ENCODE measurements around the gene POLR2L.
A peak's percentile ranks its signal among the peaks of the same experiment; 100 is the strongest.

Gene POLR2L

DNA sequence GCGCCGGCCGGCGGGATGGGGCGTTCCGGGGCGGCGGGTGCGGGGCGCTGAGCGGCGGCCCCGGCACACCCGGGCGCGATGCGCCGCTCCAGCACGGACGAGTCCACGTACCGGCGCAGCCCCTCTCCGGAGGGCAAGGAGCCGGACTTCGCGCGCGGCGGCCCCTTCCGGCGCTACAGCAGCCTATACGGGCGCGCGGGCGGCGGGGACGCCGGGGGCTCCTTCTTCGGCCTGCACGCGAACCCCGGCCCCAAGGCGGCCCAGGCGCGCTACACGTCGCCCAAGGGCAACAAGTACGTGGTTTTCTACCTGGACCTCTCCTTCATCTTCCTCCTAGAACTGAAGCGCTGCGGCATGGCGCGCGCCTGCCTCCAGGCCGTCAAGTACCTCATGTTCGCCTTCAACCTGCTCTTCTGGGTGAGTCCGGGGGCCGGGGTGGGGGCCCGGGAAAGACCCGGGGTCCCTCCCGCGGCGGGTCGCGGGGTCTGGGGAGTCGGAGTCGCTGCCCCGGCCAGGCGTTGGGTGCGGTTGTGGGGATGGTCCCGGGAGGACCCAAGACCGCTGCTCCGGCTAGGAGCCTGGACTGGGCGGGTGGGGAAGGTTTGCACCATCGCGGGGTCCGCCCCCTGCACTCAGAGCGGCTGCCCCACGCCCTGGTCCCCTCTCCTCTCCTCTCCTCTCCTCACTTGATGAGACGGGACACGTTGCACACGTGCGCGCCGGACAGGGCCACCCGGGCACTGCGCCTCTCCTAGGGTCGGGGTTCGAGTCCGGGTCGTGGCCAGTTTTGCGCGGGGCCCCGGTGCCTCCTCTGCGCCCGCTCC, 7.8 kb upstream of the POLR2L start:
- DNase-seq (ENCODE audit: insufficient read length, low spot score) (no peak), FAIRE-seq (no peak)
- TF ChIP-seq POLR2AphosphoS5 (IDR thresholded peaks at IDR 0.05; ENCODE audit: low read depth, low read length) (no peak), TAF1 (IDR thresholded peaks at IDR 0.05; ENCODE audit: low read depth, low read length) (no peak), POU2F2 (IDR thresholded peaks at IDR 0.05; ENCODE audit: low read depth, low read length) (no peak), PAX5 (IDR thresholded peaks at IDR 0.05; ENCODE audit: insufficient read depth, low read length, severe bottlenecking) (no peak), SPI1 (IDR thresholded peaks at IDR 0.05; ENCODE audit: low read depth, low read length) (no peak)

DNA sequence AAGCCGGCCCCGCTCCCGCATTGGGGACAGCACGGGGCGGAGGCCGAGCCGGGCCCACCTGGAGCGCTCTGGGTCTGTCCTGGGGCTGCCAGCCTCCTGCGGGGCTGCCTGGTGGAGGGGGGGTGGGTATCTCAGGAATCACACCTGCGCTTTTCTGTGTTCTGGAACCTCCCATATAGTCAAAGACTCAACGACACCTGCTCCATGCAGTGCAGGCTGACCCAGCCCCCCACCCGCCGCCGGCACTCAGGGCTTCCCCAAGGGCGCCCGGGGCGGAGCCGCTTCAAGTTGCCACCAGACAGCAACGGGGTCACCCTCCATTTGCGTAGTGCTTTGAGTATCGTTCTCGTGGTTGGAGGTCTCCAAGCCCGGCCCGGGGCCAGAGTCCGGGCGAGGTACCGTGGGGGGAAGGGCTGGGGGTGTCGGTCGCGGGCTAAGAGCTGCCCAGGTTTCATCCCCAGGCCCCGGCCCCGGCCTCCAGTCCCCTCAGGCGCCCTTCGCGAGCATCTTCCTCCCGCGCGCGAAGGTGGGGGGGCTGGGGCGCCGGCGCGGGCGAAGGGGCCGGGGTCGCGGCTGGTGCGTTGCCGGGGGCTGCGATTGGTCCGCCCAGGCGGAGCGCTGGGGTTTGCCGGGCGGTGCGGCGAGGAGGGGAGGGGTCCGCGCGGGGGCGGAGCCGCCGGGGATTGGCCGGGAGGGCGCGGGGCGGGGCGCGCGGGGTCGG, 6.9 kb upstream of the POLR2L start:
- DNase-seq (ENCODE audit: insufficient read length, low spot score) = no peak
- FAIRE-seq = peak; percentile 5
- TF ChIP-seq POLR2A (IDR thresholded peaks at IDR 0.05; ENCODE audit: low read depth, low read length) = no peak
- TF ChIP-seq SPI1 (IDR thresholded peaks at IDR 0.05; ENCODE audit: low read depth, low read length) = no peak
- TF ChIP-seq TAF1 (IDR thresholded peaks at IDR 0.05; ENCODE audit: low read depth, low read length) = no peak
- no peak for TF ChIP-seq POU2F2 (IDR thresholded peaks at IDR 0.05; ENCODE audit: low read depth, low read length)
- TF ChIP-seq PAX5 (IDR thresholded peaks at IDR 0.05; ENCODE audit: insufficient read depth, low read length, severe bottlenecking) = no peak
- TF ChIP-seq POLR2AphosphoS5 (IDR thresholded peaks at IDR 0.05; ENCODE audit: low read depth, low read length) = no peak

DNA sequence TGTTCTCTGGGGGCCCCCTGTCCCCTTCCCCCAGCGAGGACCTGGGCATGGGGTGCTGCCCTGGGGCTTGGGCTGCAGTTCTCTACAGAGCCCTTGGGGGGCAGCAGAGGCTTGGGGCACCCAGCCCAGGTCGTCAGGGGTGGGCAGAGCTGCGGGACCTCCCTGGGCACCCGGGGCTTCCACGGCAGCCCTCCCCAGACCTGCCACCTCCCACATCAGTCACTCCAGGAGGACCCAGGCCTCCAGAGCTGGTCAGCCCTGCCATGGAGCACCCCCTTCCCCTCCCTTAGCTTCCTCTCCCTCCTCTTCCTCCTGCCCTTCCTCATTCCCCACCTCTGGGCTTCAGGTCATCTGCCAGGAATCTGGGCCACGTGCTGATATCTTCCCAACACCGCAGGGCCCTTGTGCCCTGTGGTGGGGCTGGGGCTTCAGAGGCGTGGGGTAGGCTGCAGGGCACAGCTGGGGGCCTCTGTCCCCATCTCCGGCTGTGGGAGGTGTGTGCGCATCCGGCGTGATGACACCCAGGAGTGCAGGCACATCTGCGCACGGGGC, 6.1 kb upstream of the POLR2L start:
- DNase-seq (ENCODE audit: insufficient read length, low spot score) (peak; percentile 94), FAIRE-seq (peak; percentile 69)
- TF ChIP-seq POLR2AphosphoS5 (IDR thresholded peaks at IDR 0.05; ENCODE audit: low read depth, low read length) (no peak), SPI1 (IDR thresholded peaks at IDR 0.05; ENCODE audit: low read depth, low read length) (no peak), POU2F2 (IDR thresholded peaks at IDR 0.05; ENCODE audit: low read depth, low read length) (no peak), TAF1 (IDR thresholded peaks at IDR 0.05; ENCODE audit: low read depth, low read length) (no peak), POLR2A (IDR thresholded peaks at IDR 0.05; ENCODE audit: low read depth, low read length) (no peak), PAX5 (IDR thresholded peaks at IDR 0.05; ENCODE audit: insufficient read depth, low read length, severe bottlenecking) (no peak)

DNA sequence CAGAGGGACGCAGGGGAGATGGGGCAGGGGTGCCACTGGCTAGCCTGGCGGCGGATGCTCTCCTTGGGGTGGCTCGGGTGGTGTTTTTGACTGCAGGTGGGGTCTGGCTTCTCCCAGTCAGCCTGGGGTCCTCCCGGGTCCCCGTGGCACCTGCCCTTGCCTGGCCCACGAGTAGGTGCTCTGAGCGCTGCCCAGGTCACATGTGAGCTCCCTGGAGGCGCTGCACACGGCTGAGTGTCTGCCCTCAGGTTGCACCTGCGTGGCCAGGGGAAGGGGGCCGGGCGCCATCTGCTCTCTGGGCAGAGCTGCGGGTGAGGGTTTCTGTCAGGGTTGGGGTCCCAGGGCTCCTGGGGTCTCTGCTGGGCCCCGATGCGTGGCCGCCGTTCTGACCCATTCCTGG, 5.5 kb upstream of the POLR2L start:
- no peak for FAIRE-seq
- no peak for TF ChIP-seq PAX5 (IDR thresholded peaks at IDR 0.05; ENCODE audit: insufficient read depth, low read length, severe bottlenecking)
- no peak for TF ChIP-seq POLR2AphosphoS5 (IDR thresholded peaks at IDR 0.05; ENCODE audit: low read depth, low read length)
- TF ChIP-seq SPI1 (IDR thresholded peaks at IDR 0.05; ENCODE audit: low read depth, low read length) = no peak
- TF ChIP-seq TAF1 (IDR thresholded peaks at IDR 0.05; ENCODE audit: low read depth, low read length) = no peak
- no peak for TF ChIP-seq POU2F2 (IDR thresholded peaks at IDR 0.05; ENCODE audit: low read depth, low read length)
- TF ChIP-seq POLR2A (IDR thresholded peaks at IDR 0.05; ENCODE audit: low read depth, low read length) = no peak
- DNase-seq (ENCODE audit: insufficient read length, low spot score) = no peak

DNA sequence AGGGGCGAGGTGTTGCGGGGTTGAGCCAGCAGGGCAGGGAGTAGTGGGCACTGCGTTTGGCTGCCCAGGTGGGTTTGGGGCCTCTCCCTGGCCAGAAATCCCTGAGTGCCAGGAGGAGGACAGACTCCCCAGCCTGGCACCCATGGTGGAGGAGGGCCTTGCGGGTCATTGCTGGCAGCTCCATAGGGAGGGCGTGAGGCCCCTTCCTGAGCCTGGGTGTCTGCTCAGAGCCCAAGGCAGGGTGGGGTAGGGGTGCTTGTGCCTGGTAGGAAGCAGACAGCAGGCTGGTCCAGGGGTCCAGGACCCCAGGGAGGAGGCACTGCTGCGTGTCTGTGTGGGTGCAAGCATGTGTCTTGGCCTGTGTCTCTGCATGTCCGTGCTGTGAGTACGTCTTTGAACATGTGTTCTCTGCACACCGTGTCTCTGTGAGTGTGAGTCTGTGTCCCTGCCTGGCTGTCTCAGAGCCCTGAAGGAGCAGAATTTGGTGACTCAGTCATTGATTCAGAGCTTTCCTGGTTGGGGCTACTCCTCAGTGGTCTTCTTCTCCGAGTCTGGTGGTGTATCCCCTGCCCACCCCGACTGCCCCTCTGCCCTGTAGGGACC, 4.3 kb upstream of the POLR2L start:
- DNase-seq (ENCODE audit: insufficient read length, low spot score) (no peak), FAIRE-seq (no peak)
- TF ChIP-seq POU2F2 (IDR thresholded peaks at IDR 0.05; ENCODE audit: low read depth, low read length) (no peak), SPI1 (IDR thresholded peaks at IDR 0.05; ENCODE audit: low read depth, low read length) (no peak), PAX5 (IDR thresholded peaks at IDR 0.05; ENCODE audit: insufficient read depth, low read length, severe bottlenecking) (no peak), POLR2AphosphoS5 (IDR thresholded peaks at IDR 0.05; ENCODE audit: low read depth, low read length) (no peak), POLR2A (IDR thresholded peaks at IDR 0.05; ENCODE audit: low read depth, low read length) (no peak), TAF1 (IDR thresholded peaks at IDR 0.05; ENCODE audit: low read depth, low read length) (no peak)

DNA sequence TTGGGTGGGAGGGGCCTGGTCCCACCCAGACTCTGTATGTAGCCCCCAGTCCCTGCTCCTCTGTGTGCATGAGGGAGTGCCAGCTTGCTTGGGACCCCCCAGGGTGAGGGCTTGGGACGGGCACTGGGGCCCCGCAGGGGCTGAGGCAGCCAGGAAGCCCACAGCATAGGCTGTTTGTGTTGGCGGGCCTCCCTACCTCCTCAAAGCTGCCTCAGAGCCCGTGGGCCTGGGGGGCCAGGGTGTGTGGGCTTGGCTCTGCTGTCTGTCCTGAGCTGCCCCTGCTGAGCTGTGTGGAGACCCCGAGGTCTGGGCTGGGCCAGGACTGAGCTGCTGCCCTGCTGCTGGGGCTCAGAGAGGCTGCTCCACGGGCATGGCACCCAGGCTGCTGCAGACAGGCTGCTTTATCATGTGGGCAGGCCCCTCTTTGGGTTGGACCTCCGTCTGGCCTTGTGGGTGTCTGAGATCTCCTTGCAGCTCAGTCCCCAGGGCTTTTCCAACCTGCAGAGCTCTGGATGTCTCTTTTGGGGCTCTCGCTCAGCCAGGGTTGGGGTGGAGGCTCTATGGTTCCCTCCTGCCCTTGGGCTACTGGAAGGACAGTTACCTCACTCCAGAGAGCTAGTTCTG, 3.7 kb upstream of the POLR2L start:
- no peak for TF ChIP-seq POU2F2 (IDR thresholded peaks at IDR 0.05; ENCODE audit: low read depth, low read length)
- TF ChIP-seq SPI1 (IDR thresholded peaks at IDR 0.05; ENCODE audit: low read depth, low read length) = no peak
- no peak for TF ChIP-seq PAX5 (IDR thresholded peaks at IDR 0.05; ENCODE audit: insufficient read depth, low read length, severe bottlenecking)
- DNase-seq (ENCODE audit: insufficient read length, low spot score) (no peak), FAIRE-seq (no peak)

DNA sequence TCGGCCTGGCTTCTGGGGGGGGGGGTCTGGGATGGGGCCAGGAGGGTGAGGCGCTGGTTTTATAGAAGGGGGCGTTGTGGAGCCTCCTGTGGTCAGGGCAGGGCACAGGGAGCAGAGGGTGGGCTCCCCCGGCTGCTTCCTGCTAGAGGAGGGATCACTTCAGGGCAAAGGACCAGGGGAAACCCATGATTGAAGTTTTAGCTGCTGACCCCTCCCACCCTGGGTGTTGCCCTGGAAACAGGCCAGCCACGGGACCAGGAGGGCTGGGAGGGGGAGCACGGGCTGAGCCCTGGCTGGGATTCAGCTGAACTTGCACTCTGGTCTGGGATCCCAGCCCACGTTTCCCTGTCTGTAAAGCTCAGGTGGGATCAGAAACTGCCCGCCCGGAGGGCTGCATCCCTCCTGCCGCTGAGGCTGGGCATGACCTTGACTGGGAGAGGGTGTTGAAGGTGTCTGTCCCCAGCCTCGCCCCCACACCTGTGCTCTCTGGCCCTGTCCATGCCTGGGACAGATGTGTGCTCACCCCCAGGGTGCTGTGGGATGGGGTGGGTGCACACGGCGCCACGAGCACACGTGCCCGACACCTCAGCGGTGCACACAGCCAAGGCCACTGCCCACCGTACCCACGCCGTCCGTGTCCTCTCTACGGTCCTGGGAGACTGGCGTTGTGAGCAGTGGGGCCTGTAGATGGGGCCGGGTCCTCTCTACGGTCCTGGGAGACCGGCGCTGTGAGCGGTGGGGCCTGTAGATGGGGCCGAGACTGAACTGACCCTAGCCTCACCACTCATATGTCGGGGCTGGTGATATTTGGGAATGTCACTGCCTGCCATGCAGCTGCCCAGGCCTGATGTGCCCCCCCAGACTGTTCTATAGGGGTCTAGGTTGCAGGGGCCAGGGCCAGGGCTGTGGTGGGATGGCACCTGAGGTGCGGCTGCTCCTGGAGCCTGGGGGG, 2.6 kb upstream of the POLR2L start:
- TF ChIP-seq POLR2A (IDR thresholded peaks at IDR 0.05; ENCODE audit: low read depth, low read length) (no peak), PAX5 (IDR thresholded peaks at IDR 0.05; ENCODE audit: insufficient read depth, low read length, severe bottlenecking) (no peak), SPI1 (IDR thresholded peaks at IDR 0.05; ENCODE audit: low read depth, low read length) (no peak), POLR2AphosphoS5 (IDR thresholded peaks at IDR 0.05; ENCODE audit: low read depth, low read length) (no peak), POU2F2 (IDR thresholded peaks at IDR 0.05; ENCODE audit: low read depth, low read length) (no peak), TAF1 (IDR thresholded peaks at IDR 0.05; ENCODE audit: low read depth, low read length) (no peak)
- FAIRE-seq = no peak
- no peak for DNase-seq (ENCODE audit: insufficient read length, low spot score)
